HG02870 (cell line): Measurements from ENCODE around the gene ILK.
A peak's percentile ranks its signal among the peaks of the same experiment; 100 is the strongest.

Source experiments
- ATAC-seq: cut with Tn5 transposase; IDR thresholded peaks from one replicate; pipeline ENCODE4 v1.9.1; 2021; ENCODE audit warnings: mild to moderate bottlenecking, moderate library complexity; ENCODE audit not compliant: unreplicated experiment

Gene ILK

GRCh38 chr11:6572215-6572614, 31.4 kb upstream of the ILK start:
- ATAC-seq: no peak

- no peak for ATAC-seq
Observed at GRCh38 chr11:6574816-6575715, 28.5 kb upstream of the ILK start.

- no peak for ATAC-seq
Observed at GRCh38 chr11:6576471-6577373, 26.9 kb upstream of the ILK start.

DNA sequence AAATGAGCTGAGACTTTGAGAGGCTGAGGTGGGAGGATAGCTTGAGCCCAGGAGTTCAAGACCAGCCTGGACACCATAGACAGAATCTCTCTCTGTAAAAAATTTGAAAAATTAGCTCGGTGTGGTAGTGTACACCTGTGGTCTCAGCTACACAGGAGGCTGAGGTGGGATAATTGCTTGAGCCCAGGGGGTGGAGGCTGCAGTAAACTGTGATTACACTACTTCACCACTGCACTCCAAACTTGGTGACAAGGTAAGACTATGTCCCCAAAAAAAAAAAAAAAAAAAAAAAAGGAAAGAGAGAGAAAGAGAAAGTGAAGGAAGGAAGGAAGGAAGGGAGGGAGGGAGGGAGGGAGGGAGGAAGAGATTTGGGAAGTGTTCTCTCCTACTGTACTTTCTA, 25.4 kb upstream of the ILK start:
- no peak for ATAC-seq

- no peak for ATAC-seq
Observed at GRCh38 chr11:6579681-6580080, 23.9 kb upstream of the ILK start.

DNA sequence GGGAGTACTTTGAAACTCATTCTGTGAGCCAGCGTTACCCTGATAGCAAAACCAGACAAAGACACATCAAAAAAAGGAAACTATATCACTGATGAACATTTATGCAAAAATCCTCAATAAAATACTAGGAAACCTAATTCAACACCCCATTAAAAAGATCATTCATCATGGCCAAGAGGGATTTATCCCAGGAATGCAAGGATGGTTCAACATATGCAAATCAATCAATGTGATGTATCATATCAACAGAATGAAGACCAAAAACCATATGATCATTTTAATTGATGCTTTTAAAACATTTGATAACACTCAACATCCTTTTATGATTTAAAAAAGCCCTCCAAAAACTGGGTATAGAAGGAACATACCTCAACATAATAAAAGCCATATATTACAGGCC, 20.0 kb upstream of the ILK start:
- no peak for ATAC-seq

- no peak for ATAC-seq
Observed at GRCh38 chr11:6584528-6584927, 19.0 kb upstream of the ILK start.

GRCh38 chr11:6586434-6587359, 16.9 kb upstream of the ILK start:
- ATAC-seq: no peak

DNA sequence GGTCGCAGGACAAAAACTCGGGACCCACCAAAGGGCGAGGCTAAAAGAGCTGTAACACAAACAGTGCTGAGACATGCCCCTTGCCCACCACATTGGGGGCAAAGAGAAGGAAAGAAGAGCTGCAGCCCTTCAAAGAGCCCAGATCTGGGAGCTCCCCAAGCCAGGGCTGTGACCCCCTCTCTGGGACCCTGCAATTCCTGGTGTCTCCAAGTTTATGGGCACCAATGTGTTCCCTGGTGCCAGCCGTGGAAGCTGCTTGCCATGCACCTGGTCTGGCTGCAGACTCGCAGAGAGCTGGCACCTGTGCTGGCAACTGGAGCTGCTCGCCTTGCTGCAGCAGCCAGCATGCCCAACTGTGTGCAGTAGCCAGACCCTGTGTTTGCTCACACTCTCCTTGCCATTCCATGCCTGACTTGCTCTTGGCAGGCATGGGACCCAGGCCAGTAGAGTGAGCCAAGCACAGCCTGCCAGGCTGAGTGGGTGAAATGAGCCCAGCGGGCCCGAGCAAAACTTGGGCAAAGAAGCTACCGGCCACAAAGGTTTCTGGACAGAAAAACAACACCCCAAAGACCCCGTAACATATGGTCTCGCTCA, 16.1 kb upstream of the ILK start:
- no peak for ATAC-seq

- ATAC-seq: no peak
Observed at GRCh38 chr11:6588018-6588417, 15.6 kb upstream of the ILK start.

DNA sequence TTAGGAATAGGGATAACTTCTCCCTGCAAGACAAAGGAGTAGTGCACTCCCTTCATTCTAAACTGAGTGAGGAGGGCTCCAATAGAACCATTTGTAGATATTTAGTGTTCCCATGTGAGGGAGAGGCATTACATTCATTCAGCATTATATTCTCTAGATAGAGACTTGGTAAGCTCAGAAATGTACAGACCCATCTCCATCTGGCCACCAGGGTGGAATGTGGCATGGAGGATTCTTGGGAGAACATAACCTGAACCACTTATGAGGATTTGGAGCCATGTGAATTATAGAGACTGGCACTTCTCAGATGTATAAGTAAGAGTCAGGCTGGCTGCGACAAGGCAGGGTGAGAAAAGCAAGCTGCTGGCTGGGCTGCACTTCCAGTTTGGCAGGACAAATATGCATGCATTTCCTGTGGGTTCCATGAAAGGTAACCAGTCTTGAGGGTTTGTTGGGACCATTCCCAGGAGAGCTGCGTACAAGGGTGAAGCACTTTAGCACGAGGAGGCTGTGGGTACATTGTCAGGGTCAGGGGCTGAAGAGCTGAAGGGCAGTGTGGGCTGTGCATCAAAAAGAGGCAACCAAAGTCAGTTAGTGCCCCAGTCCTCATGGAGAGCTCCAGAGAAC, 9.3 kb upstream of the ILK start:
- no peak for ATAC-seq

DNA sequence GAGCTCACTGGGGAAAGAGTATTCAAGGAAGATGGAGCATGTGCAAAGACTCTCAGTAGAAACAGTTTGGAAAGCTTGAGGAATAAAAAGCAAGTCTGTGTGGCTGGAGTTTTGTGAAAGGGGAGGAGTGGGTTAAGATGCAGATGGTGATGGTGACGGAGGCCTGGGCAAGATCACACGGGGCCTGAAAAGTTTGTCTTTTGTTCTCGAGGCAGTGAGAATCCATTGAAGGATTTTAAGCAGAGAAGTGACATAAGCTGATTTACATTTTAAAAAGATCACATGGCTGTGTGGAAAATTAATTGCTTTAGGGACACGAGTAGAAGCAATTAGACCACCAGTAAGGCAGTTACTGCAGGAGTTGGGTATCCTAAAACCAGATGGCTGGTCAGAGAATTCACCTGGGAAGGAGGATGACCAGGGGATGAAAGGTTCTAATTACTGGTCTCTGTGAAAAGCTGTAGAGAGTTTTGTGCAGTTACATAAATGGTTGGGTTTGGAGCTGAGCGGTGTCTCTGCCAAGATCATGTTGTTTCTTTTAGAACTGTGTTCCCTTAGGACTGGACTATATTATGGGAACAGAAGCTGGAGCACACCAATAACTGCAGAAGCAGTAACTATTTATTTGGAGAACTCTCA, 7.2 kb upstream of the ILK start:
- ATAC-seq: no peak

- ATAC-seq: no peak
Observed at GRCh38 chr11:6598555-6598954, 5.0 kb upstream of the ILK start.

- no peak for ATAC-seq
Observed at GRCh38 chr11:6599449-6599848, 4.1 kb upstream of the ILK start.

DNA sequence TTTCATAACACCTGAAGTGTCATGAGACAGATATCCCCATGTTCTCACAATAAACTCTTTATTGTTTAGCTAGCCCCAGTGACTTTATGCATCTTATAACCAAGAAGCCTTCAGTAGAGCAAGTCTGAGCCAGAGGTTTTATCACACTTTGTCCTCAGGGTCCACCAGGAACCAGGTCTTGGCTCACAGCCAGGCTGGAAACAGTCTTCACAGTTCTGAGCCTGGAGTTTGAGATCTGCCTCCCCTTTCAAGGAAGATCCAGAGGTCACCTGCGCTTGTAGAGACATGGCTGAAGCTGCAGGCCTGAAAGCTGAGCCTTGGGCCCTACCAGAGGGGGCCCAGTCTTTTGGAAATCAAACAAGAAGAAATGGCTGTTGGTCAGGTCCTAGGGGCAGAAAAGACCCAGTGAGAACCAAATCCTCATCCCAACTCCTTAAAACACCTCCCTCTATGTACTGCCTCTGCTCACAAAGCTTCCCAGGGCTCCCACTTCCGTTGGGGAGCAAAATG, 3.6 kb upstream of the ILK start:
- no peak for ATAC-seq

- no peak for ATAC-seq
Observed at GRCh38 chr11:6601041-6601461, 2.5 kb upstream of the ILK start.

GRCh38 chr11:6602096-6602940, 1.3 kb upstream of the ILK start:
- no peak for ATAC-seq

GRCh38 chr11:6604081-6604626, 580 bp downstream of the ILK start:
- ATAC-seq: peak; percentile 39
